T-helper 2 cell treated with Interferon-gamma antibody and Interleukin-4, amounts not matched to agents 100 ng/mL and 5 ng/mL, for 36 hours (primary cell): ENCODE data around the gene GSTA3. TPM values are rescaled to one million over a fixed set of nuclear protein-coding genes. Genes with fewer than 3 reads are reported as not detected.
"Not testable (repeated sequence)": the region's sequence is repeated elsewhere in the genome, so short reads cannot be mapped to it uniquely, and the experiment has no call there.

Source experiments
- intact Hi-C: fragments of 100-400 bp; cut with micrococcal nuclease; formaldehyde crosslinking; loops from one replicate; pipeline ENCODE4 v1.15.1; 2023
- total RNA-seq: library from RNA; stranded (reverse); gene quantifications from 2 replicates; pipeline ENCODE4 v1.2.3, GENCODE V29; 2022

GSTA3 gene
- total RNA-seq, 1 donor from 2014 or later, result not detected

- intact Hi-C loops, result no loop called here
Measured at GRCh38 chr6:52914516-52914915, 5.0 kb upstream of the GSTA3 start.

- intact Hi-C loops, result no loop called here
Measured at GRCh38 chr6:52910091-52910490, 593 bp upstream of the GSTA3 start.

- intact Hi-C loops, result no loop called here
Measured at GRCh38 chr6:52909131-52909530, 367 bp downstream of the GSTA3 start.

DNA sequence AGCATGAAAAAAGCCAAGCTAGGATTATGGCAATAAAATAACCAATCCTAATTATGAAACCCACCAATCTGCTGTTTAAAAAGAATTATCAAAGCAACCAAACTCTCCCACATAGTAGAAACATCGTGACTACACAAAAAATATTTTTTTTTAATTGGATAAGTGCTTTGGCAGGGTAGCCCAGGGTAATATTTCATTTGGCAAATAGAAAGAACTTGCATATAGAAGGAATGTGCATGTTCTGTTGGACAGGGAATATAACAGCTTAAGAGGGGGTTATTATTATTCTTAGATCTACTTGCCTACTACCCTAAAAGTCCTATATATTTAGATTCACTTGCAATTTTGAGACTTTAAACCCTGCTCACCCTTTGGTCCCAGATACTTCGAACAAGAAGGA lies 972 bp downstream of the GSTA3 start:
- intact Hi-C loops, result no loop called here

GRCh38 chr6:52904562-52905279 lies 4.8 kb downstream of the GSTA3 start:
- intact Hi-C loops, result no loop called here

GRCh38 chr6:52900536-52900935 lies 9.0 kb downstream of the GSTA3 start:
- intact Hi-C loops, result no loop called here

GRCh38 chr6:52895790-52896189 lies 13.7 kb downstream of the GSTA3 start:
- intact Hi-C loops, result not testable (repeated sequence)

DNA sequence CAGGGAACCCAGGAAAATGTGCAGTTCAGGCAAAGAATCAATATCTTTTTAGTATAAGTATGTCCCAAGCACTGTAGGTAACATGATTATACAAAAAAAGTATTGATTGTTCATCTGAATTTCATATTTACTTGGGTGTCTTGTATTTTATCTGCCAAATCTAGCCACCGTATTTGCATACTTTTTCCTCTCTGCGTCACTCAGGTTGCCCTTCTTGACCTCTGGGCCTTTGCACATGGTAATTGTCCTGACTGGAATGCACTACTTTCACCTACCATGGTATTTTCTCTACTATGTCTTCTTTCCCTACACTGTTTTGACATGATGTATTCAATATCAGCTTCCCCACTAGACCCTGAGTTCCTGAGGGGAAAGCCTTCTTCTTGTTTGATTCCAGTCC lies 15.2 kb downstream of the GSTA3 start:
- intact Hi-C loops, result no loop called here

DNA sequence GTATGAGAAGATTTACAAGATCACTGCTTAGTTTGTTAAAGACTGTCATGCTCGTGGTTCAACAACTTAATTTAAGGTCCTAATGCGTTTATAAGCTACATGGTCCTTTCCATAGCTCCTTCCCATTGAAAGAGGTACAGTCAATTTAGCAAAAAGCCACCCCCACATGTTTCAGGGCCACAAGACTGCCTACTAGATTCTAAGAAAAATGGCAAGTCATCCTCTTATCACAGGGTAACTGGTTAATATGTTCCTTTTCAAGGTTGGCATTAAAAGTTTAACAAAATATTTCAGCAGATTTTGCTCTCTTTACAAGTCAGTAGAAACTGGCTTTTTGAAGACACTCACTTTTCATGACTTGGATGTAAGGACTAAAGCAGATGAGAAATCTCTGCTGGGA lies 15.7 kb downstream of the GSTA3 start:
- intact Hi-C loops, result no loop called here

- intact Hi-C loops, result no loop called here
Measured at GRCh38 chr6:52893221-52893620, 16.3 kb downstream of the GSTA3 start.

- intact Hi-C loops, result no loop called here
Measured at GRCh38 chr6:52890018-52890417, 19.5 kb downstream of the GSTA3 start.

GRCh38 chr6:52887910-52888524 lies 21.5 kb downstream of the GSTA3 start:
- intact Hi-C loops, result no loop called here

- intact Hi-C loops, result loop anchor here (1.0 to 2.0 kb wide), 2 partner anchors 103 to 114 kb away; no protein-coding TSS in a partner anchor
Measured at GRCh38 chr6:52881996-52882841, 27.3 kb downstream of the GSTA3 start.

DNA sequence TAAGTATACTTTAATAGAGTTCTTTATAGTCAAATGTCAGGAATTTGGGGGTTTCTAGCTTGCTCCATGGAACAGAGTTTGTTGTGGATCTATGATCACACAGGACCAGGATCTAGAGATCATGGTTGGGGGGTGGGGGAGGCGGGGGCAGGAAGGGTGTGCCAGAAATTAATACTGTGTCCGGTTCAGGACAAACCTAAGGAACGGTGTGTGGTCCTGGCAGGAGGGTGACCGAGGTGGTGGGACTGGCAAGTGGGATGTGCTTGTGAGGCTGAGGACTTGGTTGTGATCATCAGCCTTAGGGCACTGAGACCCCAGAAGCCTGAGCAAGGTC lies 27.9 kb downstream of the GSTA3 start:
- intact Hi-C loops, result no loop called here

DNA sequence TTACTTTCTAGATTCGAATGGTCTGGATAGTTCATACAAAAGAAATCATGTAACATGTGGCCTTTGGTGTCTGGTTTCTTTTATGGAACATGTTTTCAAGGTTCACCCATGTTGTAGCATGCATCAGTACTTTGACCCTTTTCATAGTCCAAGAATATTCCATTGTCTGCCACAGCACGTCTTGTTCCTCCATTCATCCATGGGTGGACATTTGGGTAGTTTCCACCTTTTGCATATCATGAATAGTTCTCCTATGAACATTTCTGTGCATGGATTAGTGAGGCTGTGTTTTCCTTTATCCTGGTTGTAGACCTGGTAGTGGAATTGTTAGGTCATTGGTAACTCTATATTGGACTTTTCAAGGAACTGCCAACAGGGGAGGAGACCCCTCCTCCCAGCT lies 31.7 kb downstream of the GSTA3 start:
- intact Hi-C loops, result no loop called here

- intact Hi-C loops, result no loop called here
Measured at GRCh38 chr6:52877168-52877567, 32.3 kb downstream of the GSTA3 start.

DNA sequence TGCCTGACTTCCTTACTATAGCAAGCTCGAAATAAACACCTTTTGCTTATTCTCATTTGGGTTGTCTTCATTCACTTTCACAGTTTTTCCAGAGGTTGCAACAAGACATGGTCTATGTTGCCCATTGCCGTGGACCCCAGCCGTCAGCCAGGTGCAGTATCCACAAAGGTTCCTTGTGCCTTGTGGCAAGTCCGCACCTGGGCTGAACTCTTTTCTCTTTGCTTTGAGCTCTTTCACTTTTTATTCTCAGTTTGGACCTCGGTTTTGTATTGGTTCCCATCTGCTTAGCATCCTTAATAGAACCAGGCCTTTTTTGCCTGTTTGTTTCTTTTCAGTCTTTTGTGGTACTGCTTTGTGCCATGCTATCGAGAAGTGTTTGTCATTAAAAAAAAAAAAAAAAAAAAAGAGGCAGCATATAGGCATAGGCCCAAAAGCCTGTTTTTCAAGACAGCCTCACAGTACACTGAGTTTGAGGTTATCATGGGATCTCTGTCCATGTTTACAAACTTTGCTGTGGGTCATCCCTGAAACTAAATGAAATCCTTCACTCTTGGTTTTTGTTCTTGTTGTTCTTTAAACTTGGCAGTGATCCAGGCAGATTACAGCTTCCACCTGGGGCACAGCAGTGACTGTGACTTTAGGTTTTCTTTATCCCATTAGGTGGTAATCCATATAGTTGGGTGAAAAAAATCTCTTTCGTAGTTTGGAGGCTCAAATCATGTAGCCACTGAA lies 33.3 kb downstream of the GSTA3 start:
- intact Hi-C loops, result no loop called here

DNA sequence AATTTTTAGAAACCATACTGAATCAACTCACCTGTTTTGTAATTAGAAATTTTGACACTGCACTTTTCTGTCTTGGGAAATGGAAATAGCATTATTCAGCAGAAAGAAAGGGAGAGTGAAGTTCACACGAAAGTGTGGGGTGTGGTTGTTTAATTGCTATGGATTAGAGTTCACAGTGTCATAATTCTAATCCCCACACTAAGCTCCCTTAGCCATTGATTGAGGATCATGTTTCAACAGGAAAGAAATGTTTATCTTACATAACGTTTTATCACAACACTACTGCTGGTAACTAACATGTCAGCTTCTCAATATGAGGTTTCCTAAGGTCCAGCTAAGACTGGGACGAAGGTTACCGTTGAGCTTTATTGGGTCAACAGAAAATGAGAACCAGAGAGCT lies 37.5 kb downstream of the GSTA3 start:
- intact Hi-C loops, result no loop called here

DNA sequence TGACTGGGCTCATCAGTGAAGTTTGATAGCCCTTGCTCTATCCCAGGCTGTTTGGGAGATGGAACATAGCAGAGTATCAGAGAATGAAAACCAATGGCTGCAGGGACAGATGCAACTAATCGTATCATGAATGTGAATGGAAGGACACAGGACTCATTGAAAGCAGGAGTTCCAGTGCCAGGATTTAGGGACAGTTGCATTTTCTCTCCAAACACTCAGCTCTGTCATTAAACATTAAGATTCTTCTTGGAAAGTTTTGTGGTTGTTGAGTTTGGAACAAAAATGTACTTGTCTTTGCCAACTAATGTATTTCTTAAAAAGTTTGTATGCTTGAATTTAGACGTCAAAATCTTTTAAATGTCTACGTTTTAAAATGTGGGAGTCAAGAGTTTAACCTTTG lies 37.9 kb downstream of the GSTA3 start:
- intact Hi-C loops, result no loop called here

DNA sequence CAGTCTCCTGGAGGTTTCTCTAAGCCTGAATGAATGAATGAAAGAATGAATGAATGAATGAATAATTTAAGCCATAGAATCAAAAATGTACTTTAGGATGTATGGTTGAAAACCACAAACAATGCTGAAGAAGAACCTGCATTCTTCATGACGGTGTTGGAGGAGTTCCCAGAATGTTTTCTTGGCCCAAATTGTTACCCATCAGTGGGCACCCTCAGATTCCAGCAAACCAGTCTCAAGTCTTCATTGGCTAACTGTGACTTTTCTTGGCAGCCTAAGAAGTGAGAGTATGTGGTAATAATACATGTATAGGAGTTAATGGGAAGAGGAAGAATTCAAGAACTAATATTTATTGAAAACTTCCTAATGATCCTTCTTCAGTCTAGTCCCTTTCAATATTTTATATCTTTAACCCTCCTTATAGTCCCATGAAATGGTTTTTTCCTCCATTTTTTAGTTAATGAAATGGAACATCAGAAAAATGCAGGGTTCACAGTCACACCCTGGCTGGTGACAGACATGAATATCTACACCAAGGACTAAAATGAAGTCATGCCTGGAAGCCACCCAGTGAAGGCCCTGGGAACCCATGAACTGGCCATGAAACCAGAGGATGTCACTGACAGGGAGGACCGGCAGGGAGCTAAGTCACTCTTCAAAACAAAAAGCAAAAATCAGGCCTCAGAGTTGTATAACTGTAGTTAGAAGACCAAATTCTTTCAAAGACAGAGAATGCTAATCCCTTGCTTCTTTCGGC lies 39.0 kb downstream of the GSTA3 start:
- intact Hi-C loops, result not testable (repeated sequence)

DNA sequence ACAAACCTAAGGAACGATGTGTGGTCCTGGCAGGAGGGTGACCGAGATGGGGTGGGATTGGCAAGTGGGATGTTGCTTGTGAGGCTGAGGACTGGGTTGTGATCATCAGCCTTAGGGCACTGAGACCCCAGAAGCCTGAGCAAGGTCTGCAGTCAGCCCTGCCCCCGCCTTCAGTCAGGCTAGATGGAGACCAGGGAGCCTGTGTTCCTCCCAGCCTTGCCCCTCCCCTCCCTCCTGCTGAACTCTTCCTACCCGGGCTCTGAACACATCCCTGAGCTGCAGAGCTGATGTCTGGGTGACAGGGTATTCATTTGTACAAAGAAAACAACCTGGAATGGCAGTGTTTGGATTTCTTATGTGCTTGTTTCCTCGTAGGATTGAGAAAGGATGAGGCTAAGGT lies 40.6 kb downstream of the GSTA3 start:
- intact Hi-C loops, result not testable (repeated sequence)
